OCI-LY7 (cell line): ENCODE data around the gene CDKAL1. TPM values are rescaled to one million over a fixed set of nuclear protein-coding genes. Genes with fewer than 3 reads are reported as not detected.

ENCODE experiments used
- BruUV-seq: library from RNA; stranded (reverse); fragments of 400-500 nt; replicated peaks from 2 replicates; lab custom pipeline; 2021; lab: Mats Ljungman, UMichigan
- CTCF ChIA-PET: fragments of 300-600 bp; sonication (Branson Sonifier 250); formaldehyde crosslinking; loops from one replicate; lab custom pipeline; 2022; ENCODE audit warnings: antibody characterized with exemption; ENCODE audit not compliant: unreplicated experiment; lab: Charles Lee
- POLR2A ChIA-PET: fragments of 300-600 bp; sonication (Branson Sonifier 250); formaldehyde crosslinking; loops from one replicate; lab custom pipeline; 2022; ENCODE audit warnings: antibody characterized with exemption; lab: Charles Lee
- DNase-seq: peaks from one replicate; pipeline ENCODE4 v3.0.0-alpha.2; 2015; ENCODE audit warnings: low spot score
- H2AFZ ChIP-seq: fragments of 200-600 bp; sonication (generic), shearing (Covaris generic); 2 replicates; pipeline ENCODE4 v1.6.1; 2014; ENCODE audit warnings: mild to moderate bottlenecking, antibody characterized with exemption, low read length, moderate library complexity
- H3K27ac ChIP-seq: fragments of 200-600 bp; sonication (generic); 2 replicates; pipeline ENCODE4 v1.5.1; 2014; ENCODE audit warnings: mixed run types, low read depth, mild to moderate bottlenecking, moderate library complexity, low read length, inconsistent platforms; ENCODE audit not compliant: poor library complexity, severe bottlenecking
- H3K36me3 ChIP-seq: fragments of 200-600 bp; sonication (generic); 2 replicates; pipeline ENCODE4 v1.6.1; 2014; ENCODE audit warnings: mild to moderate bottlenecking, antibody characterized with exemption, low read length, moderate library complexity, mixed read lengths; ENCODE audit not compliant: insufficient read depth
- H3K4me1 ChIP-seq: fragments of 200-600 bp; sonication (generic); 2 replicates; pipeline ENCODE4 v1.5.1; 2014; ENCODE audit warnings: mild to moderate bottlenecking, low read length; ENCODE audit not compliant: insufficient read depth, poor library complexity, severe bottlenecking
- H3K4me2 ChIP-seq: fragments of 200-600 bp; sonication (generic); 2 replicates; pipeline ENCODE4 v1.6.1; 2014; ENCODE audit warnings: mild to moderate bottlenecking, low read length
- H3K4me3 ChIP-seq: fragments of 200-600 bp; sonication (generic); 2 replicates; pipeline ENCODE4 v1.5.1; 2014; ENCODE audit warnings: mild to moderate bottlenecking, low read depth, low read length; ENCODE audit not compliant: poor library complexity, severe bottlenecking
- H3K79me2 ChIP-seq: fragments of 200-600 bp; sonication (generic); 2 replicates; pipeline ENCODE4 v1.6.1; 2016; ENCODE audit warnings: low read depth, mild to moderate bottlenecking, low read length, moderate library complexity, mixed read lengths; ENCODE audit not compliant: insufficient read depth
- H3K9me2 ChIP-seq: fragments of 200-600 bp; sonication (generic); 2 replicates; pipeline ENCODE4 v1.6.1; 2016; ENCODE audit warnings: mild to moderate bottlenecking, low read length, mixed read lengths; ENCODE audit not compliant: insufficient read depth
- H3K9me3 ChIP-seq: fragments of 200-600 bp; sonication (generic); 2 replicates; pipeline ENCODE4 v1.6.1; 2014; ENCODE audit warnings: mild to moderate bottlenecking, mixed run types, low read length, mixed read lengths
- H4K20me1 ChIP-seq: fragments of 200-600 bp; sonication (generic); 2 replicates; pipeline ENCODE4 v1.6.1; 2014; ENCODE audit warnings: mild to moderate bottlenecking, antibody characterized with exemption, low read length, moderate library complexity, mixed read lengths; ENCODE audit not compliant: insufficient read depth
- CTCF ChIP-seq: fragments of 200-600 bp; sonication (generic); conservative IDR thresholded peaks from 2 replicates; pipeline ENCODE4 v1.5.1; 2014; ENCODE audit warnings: mild to moderate bottlenecking, antibody characterized with exemption, low read length, moderate library complexity, mixed read lengths
- EZH2phosphoT487 ChIP-seq: fragments of 200-600 bp; sonication (generic); IDR thresholded peaks from 2 replicates; pipeline ENCODE4 v1.6.1; 2018; ENCODE audit warnings: low read depth, borderline replicate concordance, mild to moderate bottlenecking, mixed run types, antibody characterized with exemption, low read length, moderate library complexity, mixed read lengths
- intact Hi-C: fragments of 100-400 bp; cut with micrococcal nuclease; formaldehyde crosslinking; loops from one replicate; pipeline ENCODE4 v1.10.0; 2022; ENCODE audit not compliant: unreplicated experiment
- total RNA-seq, 2 experiments: library from RNA; depleted of rRNA in 1 of 2; stranded (reverse); fragments of >200 nt in 1 of 2; shearing (Covaris generic) in 1 of 2; gene quantifications; 2 replicates each; pipeline ENCODE4 v1.2.3, GENCODE V29; 2014 to 2022

CDKAL1 gene
- total RNA-seq, 2 experiments from 2014 or later, result 19.9 to 21.1 TPM

GRCh38 chr6:21115111-21115510 is 580.9 kb downstream of the CDKAL1 start:
- ChIA-PET CTCF (no interaction called here), POLR2A (no interaction called here)
- TF ChIP-seq EZH2phosphoT487 (no peak), CTCF (no peak)

GRCh38 chr6:21116736-21117135 is 582.5 kb downstream of the CDKAL1 start:
- H3K4me2 ChIP-seq, result no peak overlapping the region
- no peaks in the 10 kb centered on the region for H3K79me2 ChIP-seq
- no peaks in the 10 kb centered on the region for H3K9me3 ChIP-seq
- CTCF ChIA-PET, result no interaction called here
- H3K9me2 ChIP-seq, result no peaks in the 10 kb centered on the region
- POLR2A ChIA-PET, result interaction anchor here (0.6 kb wide), 1 partner anchor 119 kb away, joined by 3 read pairs; no protein-coding TSS in a partner anchor
- peaks cover 7% of the 10 kb centered on the region for H3K4me1 ChIP-seq
- TF ChIP-seq EZH2phosphoT487 (no peak), CTCF (no peak)
- no peak for DNase-seq
- H3K27ac ChIP-seq, result no peak overlapping the region
- BruUV-seq, result no TSS peak
- no peak overlapping the region for H3K4me3 ChIP-seq
- intact Hi-C loops, result no loop called here
- no peaks in the 10 kb centered on the region for H4K20me1 ChIP-seq
- H3K36me3 ChIP-seq, result no peaks in the 10 kb centered on the region
- H2AFZ ChIP-seq, result no peak overlapping the region

More at GRCh38 chr6:21115111-21115510, 580.9 kb downstream of the CDKAL1 start:
- DNase-seq, result no peak
- intact Hi-C loops, result no loop called here
- Histone ChIP-seq H3K4me1 (peaks cover 14% of the 10 kb centered on the region), H3K4me2 (no peak overlapping the region), H4K20me1 (no peaks in the 10 kb centered on the region), H2AFZ (no peak overlapping the region), H3K79me2 (no peaks in the 10 kb centered on the region), H3K27ac (no peak overlapping the region), H3K36me3 (no peaks in the 10 kb centered on the region), H3K9me2 (no peaks in the 10 kb centered on the region), H3K9me3 (no peaks in the 10 kb centered on the region), H3K4me3 (no peak overlapping the region)
- no TSS peak for BruUV-seq

GRCh38 chr6:21118216-21118780 is 584.0 kb downstream of the CDKAL1 start:
- Histone ChIP-seq H3K79me2 (no peaks in the 10 kb centered on the region), H4K20me1 (no peaks in the 10 kb centered on the region), H3K4me2 (no peak overlapping the region), H3K36me3 (no peaks in the 10 kb centered on the region), H3K9me2 (no peaks in the 10 kb centered on the region), H3K4me1 (no peaks in the 10 kb centered on the region), H2AFZ (no peak overlapping the region), H3K27ac (no peak overlapping the region), H3K4me3 (no peak overlapping the region), H3K9me3 (no peaks in the 10 kb centered on the region)
- POLR2A ChIA-PET, result interaction anchor here (0.6 to 1.0 kb wide), 4 partner anchors 11 to 20 kb away, joined by 3 to 4 read pairs (median 3); no protein-coding TSS in a partner anchor
- BruUV-seq, result no TSS peak
- no peak for DNase-seq
- TF ChIP-seq EZH2phosphoT487 (no peak), CTCF (no peak)
- CTCF ChIA-PET, result no interaction called here
- intact Hi-C loops, result no loop called here
